ENCODE measurements around the gene RFX3.
A peak's percentile ranks its signal among the peaks of the same experiment; 100 is the strongest.

The RFX3 gene

GRCh38 chr9:3525836-3526164 is at the start of gene RFX3:
Gene RFX3, minus strand, starts transcription at chr9:3526001. Its CDS starts 130,413 bp downstream, at chr9:3395588.
- TF ChIP-seq YY1 (IDR thresholded peaks at IDR 0.05; ENCODE audit: low read depth) (0 out of 2 replicates have a peak, but pooled peaks have one; percentile 42), ZBTB7A (IDR thresholded peaks at IDR 0.05; ENCODE audit: low read depth) (no peak), NFIC (IDR thresholded peaks at IDR 0.05) (no peak), EP300 (IDR thresholded peaks at IDR 0.05; ENCODE audit: borderline replicate concordance) (0 out of 2 replicates have a peak, but pooled peaks have one; percentile 6), TCF12 (IDR thresholded peaks at IDR 0.05; ENCODE audit: low read depth) (no peak), USF1 (IDR thresholded peaks at IDR 0.05) (0 out of 2 replicates have a peak, but pooled peaks have one; percentile 13)
- TF ChIP-seq, protein P1, sequence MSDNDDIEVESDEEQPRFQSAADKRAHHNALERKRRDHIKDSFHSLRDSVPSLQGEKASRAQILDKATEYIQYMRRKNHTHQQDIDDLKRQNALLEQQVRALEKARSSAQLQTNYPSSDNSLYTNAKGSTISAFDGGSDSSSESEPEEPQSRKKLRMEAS (IDR thresholded peaks at IDR 0.05) = peak; percentile 77

DNA sequence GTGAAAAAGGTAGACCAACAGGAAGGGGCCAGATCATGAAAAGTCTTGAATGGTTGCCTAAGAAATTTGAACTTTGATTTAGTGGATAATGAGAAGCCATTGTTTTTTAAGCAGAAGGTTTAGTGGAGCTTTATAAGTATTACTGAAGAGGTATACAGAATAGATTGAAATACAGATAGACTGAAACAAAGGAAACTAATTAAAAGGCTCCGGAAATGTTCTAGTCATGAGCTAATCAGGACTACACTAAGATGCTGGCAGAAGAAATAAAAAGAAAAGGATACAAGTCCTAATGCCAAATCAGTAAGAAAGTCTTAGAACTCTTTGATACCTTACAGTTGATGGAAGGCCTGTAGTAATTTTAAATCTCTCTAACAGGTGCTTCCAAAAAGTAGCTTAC is 45.7 kb upstream of the RFX3 start:
- TF ChIP-seq TCF12 (IDR thresholded peaks at IDR 0.05; ENCODE audit: low read depth) (no peak), EP300 (IDR thresholded peaks at IDR 0.05; ENCODE audit: borderline replicate concordance) (no peak), RAD21 (IDR thresholded peaks at IDR 0.05; ENCODE audit: low read depth) (no peak), CEBPB (IDR thresholded peaks at IDR 0.05) (no peak), TAF1 (IDR thresholded peaks at IDR 0.05; ENCODE audit: low read depth) (no peak), CREB1 (IDR thresholded peaks at IDR 0.05; ENCODE audit: low read depth) (no peak), TEAD4 (IDR thresholded peaks at IDR 0.05) (no peak), FOXM1 (IDR thresholded peaks at IDR 0.05; ENCODE audit: borderline replicate concordance, low read depth) (no peak), USF1 (IDR thresholded peaks at IDR 0.05) (no peak), EGR1 (IDR thresholded peaks at IDR 0.05) (no peak), NFIC (IDR thresholded peaks at IDR 0.05) (no peak), YY1 (IDR thresholded peaks at IDR 0.05; ENCODE audit: low read depth) (no peak), ZBTB7A (IDR thresholded peaks at IDR 0.05; ENCODE audit: low read depth) (no peak), REST (IDR thresholded peaks at IDR 0.05; ENCODE audit: low read depth) (no peak)
- TF ChIP-seq, protein P1 (IDR thresholded peaks at IDR 0.05) = no peak

GRCh38 chr9:3569529-3569928 is 43.7 kb upstream of the RFX3 start:
- no peak for TF ChIP-seq CEBPB (IDR thresholded peaks at IDR 0.05)
- TF ChIP-seq CREB1 (IDR thresholded peaks at IDR 0.05; ENCODE audit: low read depth) = no peak
- TF ChIP-seq YY1 (IDR thresholded peaks at IDR 0.05; ENCODE audit: low read depth) = no peak
- no peak for TF ChIP-seq ZBTB7A (IDR thresholded peaks at IDR 0.05; ENCODE audit: low read depth)
- no peak for TF ChIP-seq REST (IDR thresholded peaks at IDR 0.05; ENCODE audit: low read depth)
- TF ChIP-seq RAD21 (IDR thresholded peaks at IDR 0.05; ENCODE audit: low read depth) = no peak
- TF ChIP-seq, protein P1 (IDR thresholded peaks at IDR 0.05) = no peak
- no peak for TF ChIP-seq EGR1 (IDR thresholded peaks at IDR 0.05)
- no peak for TF ChIP-seq TEAD4 (IDR thresholded peaks at IDR 0.05)
- TF ChIP-seq NFIC (IDR thresholded peaks at IDR 0.05) = no peak
- TF ChIP-seq EP300 (IDR thresholded peaks at IDR 0.05; ENCODE audit: borderline replicate concordance) = no peak
- no peak for TF ChIP-seq FOXM1 (IDR thresholded peaks at IDR 0.05; ENCODE audit: borderline replicate concordance, low read depth)
- no peak for TF ChIP-seq USF1 (IDR thresholded peaks at IDR 0.05)
- TF ChIP-seq TAF1 (IDR thresholded peaks at IDR 0.05; ENCODE audit: low read depth) = no peak
- no peak for TF ChIP-seq TCF12 (IDR thresholded peaks at IDR 0.05; ENCODE audit: low read depth)

DNA sequence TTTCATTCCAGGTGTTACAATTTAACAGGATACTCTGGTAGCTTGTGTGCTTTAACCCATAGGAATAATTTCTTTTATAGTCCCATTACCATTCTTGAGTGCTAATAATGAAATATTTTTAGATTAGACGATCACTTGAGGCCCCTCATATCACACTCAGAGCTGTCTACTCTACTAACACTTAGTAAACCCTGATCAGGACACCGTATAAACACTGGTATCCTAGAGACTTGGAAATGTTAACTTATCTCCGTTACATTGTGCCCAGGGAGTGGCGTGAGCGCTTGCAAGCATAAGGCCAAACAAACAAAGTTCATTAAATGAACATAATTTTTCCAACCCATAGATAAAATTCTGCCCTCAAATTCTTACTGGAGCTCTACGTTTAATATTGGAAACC is 42.2 kb upstream of the RFX3 start:
- no peak for TF ChIP-seq FOXM1 (IDR thresholded peaks at IDR 0.05; ENCODE audit: borderline replicate concordance, low read depth)

DNA sequence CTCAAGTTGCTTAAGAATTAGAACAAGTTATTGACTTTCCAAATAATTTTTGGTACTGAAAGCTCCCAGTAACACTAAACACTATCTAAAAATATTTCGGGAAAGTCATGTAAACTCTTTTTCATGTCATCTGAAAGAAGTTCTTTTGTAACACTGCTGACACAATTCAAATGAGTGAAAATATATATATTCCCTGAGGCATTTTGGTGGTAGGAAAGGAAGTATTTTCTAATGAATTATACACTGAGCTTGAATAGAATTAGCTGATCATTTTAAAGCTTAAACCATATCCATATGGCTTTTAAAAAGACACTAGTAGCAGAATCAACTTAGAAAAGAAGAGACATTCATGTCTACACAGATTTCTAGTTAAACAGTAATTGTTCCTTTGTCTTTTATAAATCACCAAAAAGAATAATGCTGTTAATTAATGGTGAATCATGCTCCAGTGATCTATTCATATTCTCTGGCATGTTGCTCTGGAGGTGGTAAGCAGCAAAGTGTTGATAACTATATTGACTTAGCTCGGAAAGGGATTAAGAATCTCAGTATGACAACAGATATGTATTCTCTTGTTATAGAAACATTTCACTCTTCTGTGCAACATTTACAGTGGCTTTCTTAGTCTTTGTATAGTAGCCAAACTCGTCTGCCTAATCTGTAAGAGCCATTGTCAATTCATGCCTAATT is 27.4 kb upstream of the RFX3 start:
- TF ChIP-seq ZBTB7A (IDR thresholded peaks at IDR 0.05; ENCODE audit: low read depth) (no peak), EP300 (IDR thresholded peaks at IDR 0.05; ENCODE audit: borderline replicate concordance) (no peak), CREB1 (IDR thresholded peaks at IDR 0.05; ENCODE audit: low read depth) (no peak), REST (IDR thresholded peaks at IDR 0.05; ENCODE audit: low read depth) (no peak)

Data from Ishikawa (cell line).